Activated CD8-positive, alpha-beta memory T cell treated with anti-CD3 and anti-CD28 coated beads for 4 hours (primary cell): ENCODE data around the gene MGMT.

Experiments
- DNase-seq, 2 donors: peaks; one replicate each; pipeline ENCODE4 v3.0.0-alpha.2; 2020; ENCODE audit warnings: low read depth in 2 of 2

Gene MGMT

GRCh38 chr10:129759214-129760002, 292.4 kb downstream of the MGMT start:
- DNase-seq = no peak

GRCh38 chr10:129760003-129760315, 292.9 kb downstream of the MGMT start:
- DNase-seq = no peak

- DNase-seq = no peak
These were observed 293.4 kb downstream of the MGMT start for GRCh38 chr10:129760416-129760815.

GRCh38 chr10:129761197-129761972, 294.3 kb downstream of the MGMT start:
- no peak for DNase-seq

GRCh38 chr10:129761981-129762956, 295.2 kb downstream of the MGMT start:
- no peak for DNase-seq

- no peak for DNase-seq
These were observed 297.2 kb downstream of the MGMT start for GRCh38 chr10:129764011-129764900.

GRCh38 chr10:129764901-129765663, 298.0 kb downstream of the MGMT start:
- no peak for DNase-seq

- DNase-seq = no peak
These were observed 298.9 kb downstream of the MGMT start for GRCh38 chr10:129765664-129766550.

- DNase-seq = no peak
These were observed 299.8 kb downstream of the MGMT start for GRCh38 chr10:129766611-129767550.

- DNase-seq = no peak
These were observed 300.7 kb downstream of the MGMT start for GRCh38 chr10:129767751-129768150.

GRCh38 chr10:129768437-129769355, 301.7 kb downstream of the MGMT start:
- DNase-seq = no peak

GRCh38 chr10:129769381-129770116, 302.5 kb downstream of the MGMT start:
- no peak for DNase-seq

- DNase-seq = no peak
These were observed 303.2 kb downstream of the MGMT start for GRCh38 chr10:129770286-129770685.

- DNase-seq = no peak
These were observed 304.0 kb downstream of the MGMT start for GRCh38 chr10:129771024-129771423.

GRCh38 chr10:129771576-129771975, 304.5 kb downstream of the MGMT start:
- DNase-seq = no peak

GRCh38 chr10:129771991-129772431, 305.0 kb downstream of the MGMT start:
- no peak for DNase-seq
